ENCODE results near the gene ZNF774. TPM values are rescaled to one million over a fixed set of nuclear protein-coding genes. Genes with fewer than 3 reads are reported as not detected.

ZNF774 gene
- total RNA-seq, 1 experiment from 2014 or later, result 2.9 TPM

Other genes with a start within 250 kb of the ZNF774 start
- 90.6 and 95.5 TPM in 2 replicates for gene IDH2, start 249.8 kb upstream of the ZNF774 start, total RNA-seq (2014; rRNA removed; shearing (Covaris generic))
- 18.1 and 20.9 TPM in 2 replicates for gene SEMA4B, start 151.0 kb upstream of the ZNF774 start, total RNA-seq (2014; rRNA removed; shearing (Covaris generic))
- gene CIB1, start 118.3 kb upstream of the ZNF774 start, total RNA-seq (2014; rRNA removed; shearing (Covaris generic)), result 86.9 and 92.3 TPM in 2 replicates
- 4.3 and 5.9 TPM in 2 replicates for gene GDPGP1, start 118.1 kb upstream of the ZNF774 start, total RNA-seq (2014; rRNA removed; shearing (Covaris generic))
- not detected in 2 replicates for gene TTLL13, start 102.7 kb upstream of the ZNF774 start, total RNA-seq (2014; rRNA removed; shearing (Covaris generic))
- gene NGRN, start 86.6 kb upstream of the ZNF774 start, total RNA-seq (2014; rRNA removed; shearing (Covaris generic)), result 80.3 and 83.4 TPM in 2 replicates
- gene IQGAP1, start 36.0 kb downstream of the ZNF774 start, total RNA-seq (2014; rRNA removed; shearing (Covaris generic)), result 234 and 273 TPM in 2 replicates
- gene CRTC3, start 177.6 kb downstream of the ZNF774 start, total RNA-seq (2014; rRNA removed; shearing (Covaris generic)), result 10.5 and 10.7 TPM in 2 replicates

Measured in RPMI7951 (cell line).